ENCODE data around the gene MAN2A2. TPM values are rescaled to one million over a fixed set of nuclear protein-coding genes. Genes with fewer than 3 reads are reported as not detected.

Gene MAN2A2
- total RNA-seq, 1 experiment from 2014 or later = 64.9 TPM

DNA sequence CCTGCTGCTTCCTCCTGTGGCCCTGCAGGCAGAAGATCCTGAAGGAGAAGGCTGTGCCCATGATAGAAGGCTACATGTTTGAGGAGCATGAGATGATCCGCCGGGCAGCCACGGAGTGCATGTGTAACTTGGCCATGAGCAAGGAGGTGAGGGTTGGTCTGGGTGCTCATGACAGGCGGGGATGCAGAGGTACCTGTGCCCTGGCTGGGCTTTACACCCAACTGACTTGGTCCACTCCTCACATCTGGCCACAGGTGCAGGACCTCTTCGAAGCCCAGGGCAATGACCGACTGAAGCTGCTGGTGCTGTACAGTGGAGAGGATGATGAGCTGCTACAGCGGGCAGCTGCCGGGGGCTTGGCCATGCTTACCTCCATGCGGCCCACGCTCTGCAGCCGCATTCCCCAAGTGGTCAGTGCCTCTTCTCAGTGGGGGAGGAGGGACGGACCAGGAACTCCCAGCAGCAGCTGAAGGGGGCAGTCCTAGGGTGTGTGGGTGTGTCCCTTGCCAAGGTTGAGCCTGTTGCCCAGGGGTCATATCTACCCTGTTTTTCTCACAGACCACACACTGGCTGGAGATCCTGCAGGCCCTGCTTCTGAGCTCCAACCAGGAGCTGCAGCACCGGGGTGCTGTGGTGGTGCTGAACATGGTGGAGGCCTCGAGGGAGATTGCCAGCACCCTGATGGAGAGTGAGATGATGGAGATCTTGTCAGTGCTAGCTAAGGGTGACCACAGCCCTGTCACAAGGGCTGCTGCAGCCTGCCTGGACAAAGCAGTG, 50.0 kb downstream of the MAN2A2 start:
- H3K27ac Mint-ChIP-seq (ENCODE audit: unreplicated experiment) = peak overlapping the region; percentile 87
- H3K9me3 ChIP-seq = no peaks in the 10 kb centered on the region
- H3K4me1 ChIP-seq = peaks cover 4% of the 10 kb centered on the region
- no peaks in the 10 kb centered on the region for H3K27me3 Mint-ChIP-seq (ENCODE audit: insufficient read depth, unreplicated experiment)
- POLR2A ChIA-PET = interaction anchor here (2.1 kb wide), 1 partner anchor 18 kb away, joined by 24 read pairs; the partner anchor contains the start of gene UNC45A
- BruUV-seq (replicated peaks) = no TSS peak
- TF ChIP-seq, protein P1, sequence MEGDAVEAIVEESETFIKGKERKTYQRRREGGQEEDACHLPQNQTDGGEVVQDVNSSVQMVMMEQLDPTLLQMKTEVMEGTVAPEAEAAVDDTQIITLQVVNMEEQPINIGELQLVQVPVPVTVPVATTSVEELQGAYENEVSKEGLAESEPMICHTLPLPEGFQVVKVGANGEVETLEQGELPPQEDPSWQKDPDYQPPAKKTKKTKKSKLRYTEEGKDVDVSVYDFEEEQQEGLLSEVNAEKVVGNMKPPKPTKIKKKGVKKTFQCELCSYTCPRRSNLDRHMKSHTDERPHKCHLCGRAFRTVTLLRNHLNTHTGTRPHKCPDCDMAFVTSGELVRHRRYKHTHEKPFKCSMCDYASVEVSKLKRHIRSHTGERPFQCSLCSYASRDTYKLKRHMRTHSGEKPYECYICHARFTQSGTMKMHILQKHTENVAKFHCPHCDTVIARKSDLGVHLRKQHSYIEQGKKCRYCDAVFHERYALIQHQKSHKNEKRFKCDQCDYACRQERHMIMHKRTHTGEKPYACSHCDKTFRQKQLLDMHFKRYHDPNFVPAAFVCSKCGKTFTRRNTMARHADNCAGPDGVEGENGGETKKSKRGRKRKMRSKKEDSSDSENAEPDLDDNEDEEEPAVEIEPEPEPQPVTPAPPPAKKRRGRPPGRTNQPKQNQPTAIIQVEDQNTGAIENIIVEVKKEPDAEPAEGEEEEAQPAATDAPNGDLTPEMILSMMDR (IDR thresholded peaks at IDR 0.05; ENCODE audit: insufficient read depth in 1 of 2, low read depth in 1 of 2, low read length in 1 of 2, severe bottlenecking in 1 of 2, unreplicated experiment in 1 of 2) = no peak
- no peaks in the 10 kb centered on the region for H3K27me3 ChIP-seq (replicated peaks; ENCODE audit: control insufficient read depth, insufficient read depth, low read length)
- intact Hi-C loops (cut with micrococcal nuclease; ENCODE audit: unreplicated experiment) = no loop called here
- CTCF ChIA-PET = no interaction called here
- H3K4me1 Mint-ChIP-seq (ENCODE audit: low read depth, unreplicated experiment) = peaks cover 9% of the 10 kb centered on the region
- no peaks in the 10 kb centered on the region for H3K9me3 Mint-ChIP-seq (ENCODE audit: unreplicated experiment)
- peaks cover 1% of the 10 kb centered on the region for H3K36me3 ChIP-seq (ENCODE audit: control insufficient read depth, insufficient read depth, low read length)
- no peak for DNase-seq
- no peak overlapping the region for H3K4me3 ChIP-seq (ENCODE audit: low read depth, low read length)
- H3K36me3 Mint-ChIP-seq (ENCODE audit: insufficient read depth, unreplicated experiment) = peaks cover 60% of the 10 kb centered on the region
- peak overlapping the region; percentile 76 for H3K4me3 Mint-ChIP-seq (ENCODE audit: unreplicated experiment)

DNA sequence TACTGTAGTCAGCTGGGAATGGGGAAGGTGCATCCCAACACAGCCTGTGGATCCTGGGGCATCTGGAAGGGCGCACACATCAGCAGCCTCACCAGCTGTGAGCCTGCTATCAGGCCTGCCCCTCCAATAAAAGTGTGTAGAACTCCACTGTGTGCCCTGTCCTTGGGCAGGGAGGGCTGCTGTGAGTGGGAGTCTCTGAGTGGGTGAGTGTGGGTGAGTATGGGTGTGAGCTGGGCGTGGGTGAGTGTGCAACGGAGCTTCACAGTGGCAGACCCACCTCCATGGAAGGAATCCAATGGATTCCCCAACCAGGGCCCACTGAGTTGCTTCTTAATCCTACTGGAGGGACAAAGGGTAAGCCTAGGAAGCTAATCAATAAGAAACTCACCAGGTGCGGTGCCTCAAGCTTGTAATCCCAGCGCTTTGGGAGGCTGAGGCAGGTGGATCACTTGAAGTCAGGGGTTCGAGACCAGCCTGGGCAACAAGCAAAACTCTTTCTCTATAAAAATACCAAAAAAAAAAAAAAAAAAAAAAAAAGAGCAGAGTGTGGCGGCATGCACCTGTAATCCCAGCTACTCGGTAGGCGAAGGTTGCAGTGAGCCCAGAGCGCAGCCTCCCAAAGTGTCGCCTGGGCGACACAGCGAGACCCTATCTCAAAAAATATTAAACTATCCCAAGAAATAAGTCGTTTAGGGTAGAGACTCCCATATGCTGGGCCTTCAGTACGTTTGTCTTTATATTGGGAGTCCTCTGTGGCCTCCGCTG, 51.0 kb downstream of the MAN2A2 start:
- peaks cover 4% of the 10 kb centered on the region for H3K4me1 ChIP-seq
- Mint-ChIP-seq H3K27me3 (ENCODE audit: insufficient read depth, unreplicated experiment) (no peaks in the 10 kb centered on the region), H3K9me3 (ENCODE audit: unreplicated experiment) (no peaks in the 10 kb centered on the region), H3K4me3 (ENCODE audit: unreplicated experiment) (peak overlapping the region; percentile 76), H3K27ac (ENCODE audit: unreplicated experiment) (peak overlapping the region; percentile 87), H3K36me3 (ENCODE audit: insufficient read depth, unreplicated experiment) (peaks cover 54% of the 10 kb centered on the region), H3K4me1 (ENCODE audit: low read depth, unreplicated experiment) (peaks cover 9% of the 10 kb centered on the region)
- no peaks in the 10 kb centered on the region for H3K27me3 ChIP-seq (replicated peaks; ENCODE audit: control insufficient read depth, insufficient read depth, low read length)
- intact Hi-C loops (cut with micrococcal nuclease; ENCODE audit: unreplicated experiment) = loop anchor here (2.0 kb wide), 1 partner anchor 19 kb away; the partner anchor contains the start of gene UNC45A
- TF ChIP-seq, protein P1 (IDR thresholded peaks at IDR 0.05; ENCODE audit: insufficient read depth in 1 of 2, low read depth in 1 of 2, low read length in 1 of 2, severe bottlenecking in 1 of 2, unreplicated experiment in 1 of 2) = no peak
- peaks cover 1% of the 10 kb centered on the region for H3K36me3 ChIP-seq (ENCODE audit: control insufficient read depth, insufficient read depth, low read length)
- H3K4me3 ChIP-seq (ENCODE audit: low read depth, low read length) = peak overlapping the region; percentile 12; the same call in 1 of the 2 replicates
- POLR2A ChIA-PET = interaction anchor here (0.6 to 2.1 kb wide), 9 partner anchors 11 to 237 kb away, joined by 3 to 24 read pairs (median 5); partner anchors contain the start of genes BLM, HDDC3 and UNC45A
- TSS peak; percentile 75 for BruUV-seq (replicated peaks)
- CTCF ChIA-PET = interaction anchor here (0.6 to 2.5 kb wide), 5 partner anchors 19 to 146 kb away, joined by 3 to 12 read pairs (median 7); partner anchors contain the start of genes HDDC3 and UNC45A
- DNase-seq = no peak
- H3K9me3 ChIP-seq = no peaks in the 10 kb centered on the region

Data from Caco-2 (cell line).